Stimulated activated CD8-positive, alpha-beta memory T cell treated with anti-CD3 and anti-CD28 coated beads, Interleukin-2, amount 100 ng/mL, for 1 hour (primary cell): ENCODE data around the gene CYP11A1.

Experiments
- DNase-seq, 2 donors: peaks; one replicate each; pipeline ENCODE4 v3.0.0-alpha.2; 2020; ENCODE audit warnings: low read depth in 2 of 2

Gene CYP11A1

GRCh38 chr15:74347757-74348250 lies 19.6 kb downstream of the CYP11A1 start:
- DNase-seq: no peak

GRCh38 chr15:74345051-74345450 lies 22.4 kb downstream of the CYP11A1 start:
- no peak for DNase-seq

- no peak for DNase-seq
Observed at GRCh38 chr15:74343797-74344127, 23.7 kb downstream of the CYP11A1 start.

- no peak for DNase-seq
Observed at GRCh38 chr15:74343127-74343796, 24.2 kb downstream of the CYP11A1 start.

GRCh38 chr15:74340150-74340549 lies 27.3 kb downstream of the CYP11A1 start:
- DNase-seq: no peak

GRCh38 chr15:74339371-74339770 lies 28.1 kb downstream of the CYP11A1 start:
- no peak for DNase-seq

- DNase-seq: no peak
Observed at GRCh38 chr15:74338676-74339075, 28.8 kb downstream of the CYP11A1 start.

GRCh38 chr15:74337607-74338211 lies 29.7 kb downstream of the CYP11A1 start:
- DNase-seq: no peak

- DNase-seq: no peak
Observed at GRCh38 chr15:74337146-74337545, 30.3 kb downstream of the CYP11A1 start.

- no peak for DNase-seq
Observed at GRCh38 chr15:74336061-74337005, 31.1 kb downstream of the CYP11A1 start.

GRCh38 chr15:74335396-74335795 lies 32.0 kb downstream of the CYP11A1 start:
- DNase-seq: no peak

- no peak for DNase-seq
Observed at GRCh38 chr15:74334127-74334526, 33.3 kb downstream of the CYP11A1 start.

- no peak for DNase-seq
Observed at GRCh38 chr15:74333662-74334061, 33.8 kb downstream of the CYP11A1 start.

GRCh38 chr15:74333093-74333492 lies 34.4 kb downstream of the CYP11A1 start:
- no peak for DNase-seq

GRCh38 chr15:74332611-74333010 lies 34.8 kb downstream of the CYP11A1 start:
- no peak for DNase-seq

GRCh38 chr15:74332011-74332410 lies 35.4 kb downstream of the CYP11A1 start:
- DNase-seq: no peak

GRCh38 chr15:74330861-74331408 lies 36.5 kb downstream of the CYP11A1 start:
- DNase-seq: no peak

GRCh38 chr15:74328331-74329056 lies 39.0 kb downstream of the CYP11A1 start:
- DNase-seq: no peak

- DNase-seq: no peak
Observed at GRCh38 chr15:74327756-74328155, 39.7 kb downstream of the CYP11A1 start.

- no peak for DNase-seq
Observed at GRCh38 chr15:74326746-74327145, 40.7 kb downstream of the CYP11A1 start.

GRCh38 chr15:74324714-74325113 lies 42.7 kb downstream of the CYP11A1 start:
- no peak for DNase-seq
